Measurements from ENCODE around the gene AUP1. TPM values are rescaled to one million over a fixed set of nuclear protein-coding genes. Genes with fewer than 3 reads are reported as not detected.
"Not testable (repeated sequence)": the region's sequence is repeated elsewhere in the genome, so short reads cannot be mapped to it uniquely, and the experiment has no call there.

Gene AUP1
- polyA plus RNA-seq (ENCODE audit: insufficient read length in 12 of 12) = 10 to 100 TPM in 11 of 12 donors, not detected in 1; 53.8 to 89.9 (median 64.6) TPM
- long read RNA-seq, donor 1, transcript AUP1-204 (11 exons, 1,645 nt) = minor isoform, 5 of 70 reads
- long read RNA-seq, donor 1, transcript AUP1-201 (12 exons, 1,695 nt) = major isoform, 20 of 70 reads
- long read RNA-seq, donor 1, partial matches to known transcripts = 44 of 70 reads
- long read RNA-seq, donor 1, other reads (novel, unspliced or antisense) = 0 of 70 reads
- long read RNA-seq, donor 2, transcript AUP1-201 (12 exons, 1,695 nt) = major isoform, 14 of 32 reads
- long read RNA-seq, donor 2, partial matches to known transcripts = 17 of 32 reads
- long read RNA-seq, donor 2, other reads (novel, unspliced or antisense) = 0 of 32 reads
- long read RNA-seq, donor 3, transcript AUP1-201 (12 exons, 1,695 nt) = major isoform, 5 of 12 reads
- long read RNA-seq, donor 3, partial matches to known transcripts = 5 of 12 reads
- long read RNA-seq, donor 3, other reads (novel, unspliced or antisense) = 0 of 12 reads
- long read RNA-seq, donor 4, transcript AUP1-201 (12 exons, 1,695 nt) = major isoform, 6 of 6 reads
- long read RNA-seq, donor 4, partial matches to known transcripts = 0 of 6 reads
- long read RNA-seq, donor 4, other reads (novel, unspliced or antisense) = 0 of 6 reads
- long read RNA-seq, donor 5, transcript AUP1-201 (12 exons, 1,695 nt) = major isoform, 19 of 37 reads
- long read RNA-seq, donor 5, partial matches to known transcripts = 14 of 37 reads
- long read RNA-seq, donor 5, other reads (novel, unspliced or antisense) = 0 of 37 reads
- long read RNA-seq, donor 6, transcript AUP1-201 (12 exons, 1,695 nt) = major isoform, 7 of 9 reads
- long read RNA-seq, donor 6, partial matches to known transcripts = 0 of 9 reads
- long read RNA-seq, donor 6, other reads (novel, unspliced or antisense) = 0 of 9 reads
- long read RNA-seq, donor 7, partial matches to known transcripts = 0 of 5 reads
- long read RNA-seq, donor 7, other reads (novel, unspliced or antisense) = 0 of 5 reads
- long read RNA-seq, donor 8, partial matches to known transcripts = 13 of 19 reads
- long read RNA-seq, donor 8, other reads (novel, unspliced or antisense) = 0 of 19 reads
- long read RNA-seq, donor 9, transcript AUP1-201 (12 exons, 1,695 nt) = major isoform, 9 of 16 reads
- long read RNA-seq, donor 9, partial matches to known transcripts = 5 of 16 reads
- long read RNA-seq, donor 9, other reads (novel, unspliced or antisense) = 0 of 16 reads
- long read RNA-seq, donor 10, transcript AUP1-201 (12 exons, 1,695 nt) = major isoform, 13 of 33 reads
- long read RNA-seq, donor 10, transcript AUP1-204 (11 exons, 1,645 nt) = minor isoform, 5 of 33 reads
- long read RNA-seq, donor 10, partial matches to known transcripts = 13 of 33 reads
- long read RNA-seq, donor 10, other reads (novel, unspliced or antisense) = 0 of 33 reads
- long read RNA-seq, donor 11, transcript AUP1-201 (12 exons, 1,695 nt) = major isoform, 19 of 20 reads
- long read RNA-seq, donor 11, partial matches to known transcripts = 0 of 20 reads
- long read RNA-seq, donor 11, other reads (novel, unspliced or antisense) = 0 of 20 reads

- peak; percentile 99 for DNase-seq
Observed at GRCh38 chr2:74529357-74530238, at the start of gene AUP1, which contains the start of gene HTRA2. AUP1 (minus strand) TSS chr2:74529706; CDS start chr2:74529629, 77 bp downstream. HTRA2 (plus strand) TSS chr2:74529933; CDS start chr2:74530007, 74 bp downstream.

- no peak for DNase-seq
Observed at GRCh38 chr2:74578408-74578807, 48.9 kb upstream of the AUP1 start.

- DNase-seq = no peak
Observed at GRCh38 chr2:74577448-74577847, 47.9 kb upstream of the AUP1 start.

- DNase-seq = peak; percentile 52
Observed at GRCh38 chr2:74576863-74577229, 47.3 kb upstream of the AUP1 start.

DNA sequence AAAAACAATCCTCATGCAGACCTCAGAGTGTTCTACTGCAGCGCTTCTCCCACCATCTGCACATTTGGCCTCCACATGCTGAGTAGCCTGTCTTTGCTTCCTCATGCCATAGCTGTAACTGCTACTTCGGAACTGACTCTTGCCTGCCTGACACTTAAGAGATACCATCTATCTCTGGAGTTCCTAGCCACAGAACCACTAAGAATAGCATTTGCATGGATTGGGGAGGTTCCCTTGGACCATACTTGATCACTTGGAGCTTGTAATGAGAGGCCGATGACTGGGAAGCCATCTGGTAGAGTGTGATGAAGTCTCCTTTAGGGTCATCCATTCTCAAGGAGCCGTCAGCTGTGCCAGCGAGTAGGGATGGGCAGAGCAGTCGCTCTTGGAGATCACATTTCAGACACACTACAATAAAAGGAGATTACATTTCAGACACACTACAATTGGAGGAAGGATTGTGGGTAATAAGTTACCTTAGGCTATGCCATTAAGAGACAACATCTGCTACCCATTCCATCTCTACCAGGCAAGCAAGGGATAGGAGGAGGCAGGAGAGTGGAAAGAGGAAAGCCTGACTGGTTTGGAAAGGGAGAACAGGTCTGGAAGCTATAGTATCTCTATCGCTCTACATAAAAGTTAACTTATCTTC is 46.8 kb upstream of the AUP1 start:
- DNase-seq = no peak

- no peak for DNase-seq
Observed at GRCh38 chr2:74575320-74575719, 45.8 kb upstream of the AUP1 start.

DNA sequence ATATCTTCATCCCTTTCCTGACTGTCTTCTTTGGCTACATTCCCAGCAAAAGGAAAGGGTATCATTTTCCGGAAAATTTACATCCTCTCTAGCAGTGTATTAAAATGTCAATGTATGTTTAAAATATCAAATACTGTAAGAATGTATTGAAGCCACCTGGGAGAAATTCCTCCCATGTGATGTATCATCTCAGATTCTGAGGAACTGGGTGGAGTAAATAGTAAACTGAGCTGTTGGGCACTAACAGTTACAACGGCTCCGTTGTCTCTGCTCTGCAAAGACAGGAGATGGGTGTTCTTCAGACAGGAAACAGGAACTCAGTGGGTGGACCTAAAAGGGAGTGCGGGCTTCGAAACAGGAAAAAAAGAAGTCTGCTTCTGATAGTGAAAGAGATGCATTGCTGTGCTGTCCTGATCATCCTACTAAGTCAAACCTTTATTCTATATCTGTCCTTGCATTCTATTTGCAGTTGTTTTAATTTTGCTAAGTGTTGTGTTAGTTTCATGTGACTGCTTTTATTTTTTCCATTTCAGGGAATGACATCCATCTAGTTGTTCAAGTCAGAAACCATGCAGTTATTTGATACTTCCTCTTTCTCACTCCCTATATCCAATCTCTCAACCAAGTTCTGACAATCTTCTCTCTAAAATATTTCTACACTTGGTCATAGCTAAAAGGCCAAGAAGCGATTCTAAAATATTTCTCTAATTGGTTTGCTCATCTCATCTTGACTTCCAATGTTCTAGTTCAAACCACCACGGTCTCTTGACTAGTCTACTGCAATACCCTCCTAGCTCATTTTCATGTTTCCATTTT is 44.4 kb upstream of the AUP1 start:
- no peak for DNase-seq

GRCh38 chr2:74572178-74572925 is 42.8 kb upstream of the AUP1 start:
- no peak for DNase-seq

DNA sequence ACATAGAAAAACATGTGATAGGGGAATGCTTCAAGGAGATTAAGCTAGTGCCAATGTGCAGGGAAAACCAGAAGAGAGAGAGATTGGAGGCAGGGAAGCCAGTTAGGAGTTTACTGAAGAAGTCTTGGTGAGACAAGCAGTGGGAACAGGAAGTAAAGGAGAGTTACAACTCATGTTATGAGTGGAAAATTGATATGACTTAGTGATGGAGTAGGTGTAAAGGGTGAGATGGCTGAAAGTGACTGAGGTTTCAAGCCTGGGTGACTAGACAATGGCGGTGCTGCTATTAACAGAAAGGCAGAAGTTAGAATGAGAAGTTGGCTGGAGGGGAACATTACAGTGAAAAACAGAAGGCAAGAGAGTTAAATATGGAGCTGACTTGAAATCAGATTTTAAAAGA is 41.6 kb upstream of the AUP1 start:
- DNase-seq = no peak

- DNase-seq = no peak
Observed at GRCh38 chr2:74569686-74570085, 40.2 kb upstream of the AUP1 start.

DNA sequence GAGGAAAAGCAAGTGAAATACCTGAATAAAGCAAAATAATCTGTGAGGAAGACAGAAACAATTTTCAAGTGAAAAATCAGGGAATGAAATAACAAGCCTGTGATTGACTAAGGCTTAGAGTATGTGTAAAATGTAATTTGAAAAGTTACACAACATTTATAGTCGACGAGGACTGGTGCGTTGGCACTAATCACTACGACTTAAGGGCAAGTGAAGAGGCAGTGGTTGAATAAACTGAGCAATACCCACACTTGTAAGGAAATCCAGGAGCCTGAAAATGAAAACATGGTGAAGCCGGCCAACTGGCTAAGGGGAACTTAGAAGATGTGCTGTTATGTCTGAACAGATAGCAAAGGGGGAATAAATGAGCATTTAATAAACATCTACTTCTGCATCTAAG is 38.4 kb upstream of the AUP1 start:
- no peak for DNase-seq

DNA sequence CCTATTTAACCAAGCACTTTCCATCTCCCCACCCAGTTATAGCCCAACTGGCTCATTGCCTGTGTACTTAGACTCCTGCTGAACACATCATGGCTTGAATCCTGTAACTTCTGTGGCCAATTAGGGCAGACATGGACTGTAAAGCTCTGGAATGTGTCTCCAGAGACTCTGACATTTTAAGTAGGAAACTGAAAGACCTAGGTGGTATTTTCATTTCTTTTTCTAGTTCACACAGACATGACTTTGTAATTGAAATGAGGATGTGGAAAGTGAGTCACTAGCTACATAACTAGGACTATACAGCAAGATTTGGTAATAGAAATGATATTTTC is 37.2 kb upstream of the AUP1 start:
- no peak for DNase-seq

GRCh38 chr2:74566076-74566753 is 36.7 kb upstream of the AUP1 start:
- DNase-seq = no peak

- no peak for DNase-seq
Observed at GRCh38 chr2:74564222-74564621, 34.7 kb upstream of the AUP1 start.

GRCh38 chr2:74562126-74562775 is 32.7 kb upstream of the AUP1 start:
- no peak for DNase-seq

- DNase-seq = not testable (repeated sequence)
Observed at GRCh38 chr2:74561022-74561421, 31.5 kb upstream of the AUP1 start.

- no peak for DNase-seq
Observed at GRCh38 chr2:74560591-74560990, 31.1 kb upstream of the AUP1 start.

Data from muscle of arm (tissue), 14 donors.